Mammary epithelial cell (primary cell): ENCODE results near the gene MYOM3.

Source experiments
- EZH2 ChIP-seq: IDR thresholded peaks from 2 replicates; pipeline ENCODE4 v1.6.1; 2012; ENCODE audit warnings: low read length, inconsistent platforms, borderline replicate concordance
- TF ChIP-seq, protein P1 (sequence below), 2 donors: IDR thresholded peaks in 1 of 2; conservative IDR thresholded peaks in 1 of 2; 2 replicates each; pipeline ENCODE4 v1.5.1; 2011 to 2012; ENCODE audit warnings: inconsistent platforms in 2 of 2, low read length in 2 of 2, mild to moderate bottlenecking in 2 of 2, control low read depth in 1 of 2, low read depth in 1 of 2; ENCODE audit not compliant: insufficient read depth in 1 of 2; ENCODE audit errors: extremely low read depth in 1 of 2

DNA sequence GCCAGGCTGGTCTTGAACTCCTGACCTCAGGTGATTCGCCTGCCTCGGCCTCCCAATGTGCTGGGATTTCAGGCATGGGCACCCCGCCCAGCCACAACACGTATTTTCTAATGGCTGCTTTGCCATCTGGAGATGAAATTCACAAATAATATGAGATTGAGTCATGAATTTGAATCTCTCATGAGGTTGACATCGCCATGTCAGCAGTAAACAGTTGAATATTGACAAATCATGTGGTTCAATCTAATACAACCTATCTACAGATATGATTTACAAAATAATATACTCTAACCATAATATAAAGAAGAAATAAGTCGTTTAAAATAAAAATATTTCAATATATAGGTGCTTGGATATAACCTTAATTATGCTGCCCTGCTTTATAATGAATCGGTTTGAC lies 42.1 kb downstream of the MYOM3 start:
- TF ChIP-seq, protein P1, sequence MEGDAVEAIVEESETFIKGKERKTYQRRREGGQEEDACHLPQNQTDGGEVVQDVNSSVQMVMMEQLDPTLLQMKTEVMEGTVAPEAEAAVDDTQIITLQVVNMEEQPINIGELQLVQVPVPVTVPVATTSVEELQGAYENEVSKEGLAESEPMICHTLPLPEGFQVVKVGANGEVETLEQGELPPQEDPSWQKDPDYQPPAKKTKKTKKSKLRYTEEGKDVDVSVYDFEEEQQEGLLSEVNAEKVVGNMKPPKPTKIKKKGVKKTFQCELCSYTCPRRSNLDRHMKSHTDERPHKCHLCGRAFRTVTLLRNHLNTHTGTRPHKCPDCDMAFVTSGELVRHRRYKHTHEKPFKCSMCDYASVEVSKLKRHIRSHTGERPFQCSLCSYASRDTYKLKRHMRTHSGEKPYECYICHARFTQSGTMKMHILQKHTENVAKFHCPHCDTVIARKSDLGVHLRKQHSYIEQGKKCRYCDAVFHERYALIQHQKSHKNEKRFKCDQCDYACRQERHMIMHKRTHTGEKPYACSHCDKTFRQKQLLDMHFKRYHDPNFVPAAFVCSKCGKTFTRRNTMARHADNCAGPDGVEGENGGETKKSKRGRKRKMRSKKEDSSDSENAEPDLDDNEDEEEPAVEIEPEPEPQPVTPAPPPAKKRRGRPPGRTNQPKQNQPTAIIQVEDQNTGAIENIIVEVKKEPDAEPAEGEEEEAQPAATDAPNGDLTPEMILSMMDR (conservative IDR thresholded peaks at IDR 0.05 in 1 of 2, IDR thresholded peaks at IDR 0.05 in 1 of 2; ENCODE audit: extremely low read depth in 1 of 2, insufficient read depth in 1 of 2, low read depth in 1 of 2, low read length in 2 of 2): no peak
- TF ChIP-seq EZH2: no peak
